Measurements from ENCODE around the gene PCSK2. TPM values are rescaled to one million over a fixed set of nuclear protein-coding genes. Genes with fewer than 3 reads are reported as not detected.

Gene PCSK2
- total RNA-seq, 4 donors from 2014 or later = under 0.01 to 0.18 (median 0.18) TPM; not detected in 1

GRCh38 chr20:17417225-17417624, 190.4 kb downstream of the PCSK2 start:
- peaks cover 0 to 3% (median 0%) of the 10 kb centered on the region in 4 donors for H3K27me3 ChIP-seq
- 83 to 87% methylated on average over 3 of the region's 3 CpGs for WGBS, 2 donors
- DNase-seq = no peak
- no peaks in the 10 kb centered on the region for H3K4me1 ChIP-seq
- intact Hi-C loops (cut with DNase I) = no loop called here
- H3K27ac ChIP-seq = no peak overlapping the region
- H3K36me3 ChIP-seq = no peaks in the 10 kb centered on the region
- H3K4me3 ChIP-seq = no peak overlapping the region
- TF ChIP-seq POLR2A (IDR thresholded peaks at IDR 0.05) (no peak), CTCF (IDR thresholded peaks at IDR 0.05) (no peak)
- no peaks in the 10 kb centered on the region for H3K9me3 ChIP-seq

GRCh38 chr20:17418737-17419136, 191.9 kb downstream of the PCSK2 start:
- Histone ChIP-seq H3K4me3 (no peak overlapping the region), H3K9me3 (no peaks in the 10 kb centered on the region), H3K27me3 (peaks cover 0 to 3% (median 0%) of the 10 kb centered on the region in 4 donors), H3K36me3 (no peaks in the 10 kb centered on the region), H3K4me1 (peaks cover 0 to 5% (median 0%) of the 10 kb centered on the region in 3 donors), H3K27ac (no peak overlapping the region)
- DNase-seq = no peak
- TF ChIP-seq CTCF (IDR thresholded peaks at IDR 0.05) (no peak), POLR2A (IDR thresholded peaks at IDR 0.05) (no peak)
- intact Hi-C loops (cut with DNase I) = no loop called here
- 30 to 46% methylated on average over 4 of the region's 4 CpGs for WGBS, 2 donors

GRCh38 chr20:17419479-17420041, 192.7 kb downstream of the PCSK2 start:
- WGBS, 2 donors = 32 to 42% methylated on average over 3 of the region's 3 CpGs
- Histone ChIP-seq H3K4me3 (no peak overlapping the region), H3K27me3 (peaks cover 0 to 3% (median 0%) of the 10 kb centered on the region in 4 donors), H3K36me3 (no peaks in the 10 kb centered on the region), H3K27ac (no peak overlapping the region), H3K4me1 (peaks cover 0 to 6% (median 0%) of the 10 kb centered on the region in 3 donors), H3K9me3 (no peaks in the 10 kb centered on the region)
- DNase-seq = no peak
- TF ChIP-seq POLR2A (IDR thresholded peaks at IDR 0.05) (no peak), CTCF (IDR thresholded peaks at IDR 0.05) (no peak)
- intact Hi-C loops (cut with DNase I) = no loop called here

GRCh38 chr20:17421493-17421892, 194.7 kb downstream of the PCSK2 start:
- no peak for DNase-seq
- Histone ChIP-seq H3K9me3 (no peaks in the 10 kb centered on the region), H3K36me3 (no peaks in the 10 kb centered on the region), H3K27me3 (peaks cover 0 to 3% (median 0%) of the 10 kb centered on the region in 4 donors), H3K4me3 (no peak overlapping the region), H3K4me1 (peaks cover 0 to 6% (median 0%) of the 10 kb centered on the region in 3 donors), H3K27ac (no peak overlapping the region)
- TF ChIP-seq CTCF (IDR thresholded peaks at IDR 0.05) = no peak
- TF ChIP-seq POLR2A (IDR thresholded peaks at IDR 0.05) = no peak
- intact Hi-C loops (cut with DNase I) = no loop called here
- 53 to 73% methylated on average over 1 of the region's 1 CpG for WGBS, 2 donors

- no peaks in the 10 kb centered on the region for H3K36me3 ChIP-seq
- DNase-seq = no peak
- H3K4me3 ChIP-seq = no peak overlapping the region
- peaks cover 0 to 6% (median 0%) of the 10 kb centered on the region in 3 donors for H3K4me1 ChIP-seq
- H3K27ac ChIP-seq = no peak overlapping the region
- peaks cover 0 to 5% (median 0%) of the 10 kb centered on the region in 3 donors for H3K9me3 ChIP-seq
- intact Hi-C loops (cut with DNase I) = no loop called here
- no peak for TF ChIP-seq POLR2A (IDR thresholded peaks at IDR 0.05)
- TF ChIP-seq CTCF (IDR thresholded peaks at IDR 0.05) = no peak
- H3K27me3 ChIP-seq = no peaks in the 10 kb centered on the region
These were observed 196.9 kb downstream of the PCSK2 start for GRCh38 chr20:17423782-17424181.

All from esophagus squamous epithelium (tissue), 5 donors.